Measurements from ENCODE around the gene FUBP3. TPM values are rescaled to one million over a fixed set of nuclear protein-coding genes. Genes with fewer than 3 reads are reported as not detected.

Gene FUBP3
- total RNA-seq, 1 experiment from 2014 or later: 73.7 TPM

- intact Hi-C loops (cut with micrococcal nuclease): no loop called here
- ATAC-seq: no peak
- Histone ChIP-seq H3K4me2 (ENCODE audit: low read length) (no peak overlapping the region), H3K4me1 (ENCODE audit: control insufficient read depth in 1 of 2, insufficient read depth in 2 of 2, low read length in 2 of 2) (no peaks in the 10 kb centered on the region), H3K27ac (ENCODE audit: low read depth, low read length) (no peak overlapping the region), H3K9me3 (ENCODE audit: control insufficient read depth in 1 of 2, insufficient read depth in 1 of 2, low read depth in 1 of 2, low read length in 2 of 2) (no peaks in the 10 kb centered on the region), H3K9me2 (ENCODE audit: insufficient read depth) (no peaks in the 10 kb centered on the region), H3K9ac (ENCODE audit: low read length) (no peak overlapping the region), H4K20me1 (ENCODE audit: insufficient read depth) (no peaks in the 10 kb centered on the region), H3K27me3 (ENCODE audit: insufficient read depth, low read length) (no peaks in the 10 kb centered on the region), H3K36me3 (ENCODE audit: control insufficient read depth in 1 of 2, insufficient read depth in 2 of 2, low read length in 2 of 2) (peaks cover 19 to 21% of the 10 kb centered on the region in 2 experiments), H2AFZ (ENCODE audit: low read depth, low read length, poor library complexity, severe bottlenecking) (no peak overlapping the region), H3K79me2 (ENCODE audit: insufficient read depth, low read length) (no peaks in the 10 kb centered on the region), H3K4me3 (replicated peaks in 1 of 2; ENCODE audit: low read depth in 1 of 2, low read length in 2 of 2) (no peak overlapping the region)
- CTCF ChIA-PET: no interaction called here
- BruUV-seq (replicated peaks): no TSS peak
- POLR2A ChIA-PET: no interaction called here
- TF ChIP-seq EGR1 (IDR thresholded peaks at IDR 0.05; ENCODE audit: low read depth): no peak
- no peak for TF ChIP-seq EZH2phosphoT487 (IDR thresholded peaks at IDR 0.05; ENCODE audit: borderline replicate concordance)
- no peak for TF ChIP-seq JUND (IDR thresholded peaks at IDR 0.05)
- TF ChIP-seq, protein P1, sequence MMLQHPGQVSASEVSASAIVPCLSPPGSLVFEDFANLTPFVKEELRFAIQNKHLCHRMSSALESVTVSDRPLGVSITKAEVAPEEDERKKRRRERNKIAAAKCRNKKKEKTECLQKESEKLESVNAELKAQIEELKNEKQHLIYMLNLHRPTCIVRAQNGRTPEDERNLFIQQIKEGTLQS (IDR thresholded peaks at IDR 0.05): no peak
- TF ChIP-seq EZH2 (IDR thresholded peaks at IDR 0.05): no peak
- no peak for TF ChIP-seq ZBTB33 (IDR thresholded peaks at IDR 0.05; ENCODE audit: extremely low read depth, insufficient replicate concordance, low read length)
- no peak for TF ChIP-seq RAD21 (IDR thresholded peaks at IDR 0.05; ENCODE audit: low read depth)
- no peak for TF ChIP-seq CTCF (IDR thresholded peaks at IDR 0.05 in 2 of 3, conservative IDR thresholded peaks at IDR 0.05 in 1 of 3; ENCODE audit: borderline replicate concordance in 1 of 3, insufficient read depth in 1 of 3, low read depth in 2 of 3, low read length in 2 of 3)
- TF ChIP-seq, protein P2, sequence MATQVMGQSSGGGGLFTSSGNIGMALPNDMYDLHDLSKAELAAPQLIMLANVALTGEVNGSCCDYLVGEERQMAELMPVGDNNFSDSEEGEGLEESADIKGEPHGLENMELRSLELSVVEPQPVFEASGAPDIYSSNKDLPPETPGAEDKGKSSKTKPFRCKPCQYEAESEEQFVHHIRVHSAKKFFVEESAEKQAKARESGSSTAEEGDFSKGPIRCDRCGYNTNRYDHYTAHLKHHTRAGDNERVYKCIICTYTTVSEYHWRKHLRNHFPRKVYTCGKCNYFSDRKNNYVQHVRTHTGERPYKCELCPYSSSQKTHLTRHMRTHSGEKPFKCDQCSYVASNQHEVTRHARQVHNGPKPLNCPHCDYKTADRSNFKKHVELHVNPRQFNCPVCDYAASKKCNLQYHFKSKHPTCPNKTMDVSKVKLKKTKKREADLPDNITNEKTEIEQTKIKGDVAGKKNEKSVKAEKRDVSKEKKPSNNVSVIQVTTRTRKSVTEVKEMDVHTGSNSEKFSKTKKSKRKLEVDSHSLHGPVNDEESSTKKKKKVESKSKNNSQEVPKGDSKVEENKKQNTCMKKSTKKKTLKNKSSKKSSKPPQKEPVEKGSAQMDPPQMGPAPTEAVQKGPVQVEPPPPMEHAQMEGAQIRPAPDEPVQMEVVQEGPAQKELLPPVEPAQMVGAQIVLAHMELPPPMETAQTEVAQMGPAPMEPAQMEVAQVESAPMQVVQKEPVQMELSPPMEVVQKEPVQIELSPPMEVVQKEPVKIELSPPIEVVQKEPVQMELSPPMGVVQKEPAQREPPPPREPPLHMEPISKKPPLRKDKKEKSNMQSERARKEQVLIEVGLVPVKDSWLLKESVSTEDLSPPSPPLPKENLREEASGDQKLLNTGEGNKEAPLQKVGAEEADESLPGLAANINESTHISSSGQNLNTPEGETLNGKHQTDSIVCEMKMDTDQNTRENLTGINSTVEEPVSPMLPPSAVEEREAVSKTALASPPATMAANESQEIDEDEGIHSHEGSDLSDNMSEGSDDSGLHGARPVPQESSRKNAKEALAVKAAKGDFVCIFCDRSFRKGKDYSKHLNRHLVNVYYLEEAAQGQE (IDR thresholded peaks at IDR 0.05; ENCODE audit: low read depth): no peak
- DNase-seq (ENCODE audit: low read depth, low spot score): no peak
- RAD21 ChIA-PET (ENCODE audit: low non-redundant PET in 1 of 2, low total read pairs in 2 of 2, uncharacterized antibody in 2 of 2, unreplicated experiment in 2 of 2): no interaction called here
Observed at GRCh38 chr9:130636648-130637020, 57.3 kb downstream of the FUBP3 start.

Measured in HCT116 (cell line).